ENCODE measurements around the gene RPL21.

GRCh38 chr13:27274631-27275030 lies 23.3 kb downstream of the RPL21 start:
- TF ChIP-seq CTCF (conservative IDR thresholded peaks at IDR 0.05) (no peak), ZFX (IDR thresholded peaks at IDR 0.05) (no peak)

Data from C4-2B (cell line).